Smooth muscle cell (in vitro differentiated cells): Measurements from ENCODE around the gene CTIF. TPM values are rescaled to one million over a fixed set of nuclear protein-coding genes. Genes with fewer than 3 reads are reported as not detected.
A peak's percentile ranks its signal among the peaks of the same experiment; 100 is the strongest.

Experiments
- DNase-seq: peaks from one replicate; lab custom pipeline; 2025; ENCODE audit not compliant: unreplicated experiment; lab: John Stamatoyannopoulos, UW
- H2AFZ ChIP-seq: fragments of 200-600 bp; sonication (generic); 2 replicates; pipeline ENCODE4 v1.6.0; 2016; ENCODE audit warnings: antibody characterized with exemption, low read depth, mild to moderate bottlenecking
- H3F3A ChIP-seq: fragments of 200-600 bp; sonication (generic); 2 replicates; pipeline ENCODE4 v1.6.0; 2017; ENCODE audit warnings: antibody characterized with exemption, low read depth
- H3K27ac ChIP-seq: fragments of 200-600 bp; sonication (generic); 2 replicates; pipeline ENCODE4 v1.5.1; 2016; ENCODE audit warnings: low read depth, mild to moderate bottlenecking
- H3K27me3 ChIP-seq: fragments of 200-600 bp; sonication (generic); 2 replicates; pipeline ENCODE4 v1.6.1; 2016; ENCODE audit warnings: low read depth, mild to moderate bottlenecking
- H3K36me3 ChIP-seq: fragments of 200-600 bp; sonication (generic); 2 replicates; pipeline ENCODE4 v1.5.1; 2016; ENCODE audit warnings: low read depth
- H3K4me1 ChIP-seq: fragments of 200-600 bp; sonication (generic); 2 replicates; pipeline ENCODE4 v1.5.1; 2016; ENCODE audit warnings: low read depth
- H3K4me2 ChIP-seq: fragments of 200-600 bp; sonication (generic); 2 replicates; pipeline ENCODE4 v1.6.0; 2016; ENCODE audit warnings: mild to moderate bottlenecking
- H3K4me3 ChIP-seq: fragments of 200-600 bp; sonication (generic); 2 replicates; pipeline ENCODE4 v1.5.1; 2016; ENCODE audit warnings: mild to moderate bottlenecking
- H3K79me2 ChIP-seq: fragments of 200-600 bp; sonication (generic); 2 replicates; pipeline ENCODE4 v1.6.0; 2016; ENCODE audit warnings: low read depth, mild to moderate bottlenecking
- H3K9ac ChIP-seq: fragments of 200-600 bp; sonication (generic); 2 replicates; pipeline ENCODE4 v1.6.0; 2016; ENCODE audit warnings: low read depth
- H3K9me3 ChIP-seq: fragments of 200-600 bp; sonication (generic); replicated peaks from 2 replicates; pipeline ENCODE4 v1.5.1; 2016; ENCODE audit warnings: low read depth
- H4K20me1 ChIP-seq: fragments of 200-600 bp; sonication (generic); 2 replicates; pipeline ENCODE4 v1.6.0; 2016; ENCODE audit warnings: low read depth
- CTCF ChIP-seq: fragments of 200-600 bp; sonication (generic); IDR thresholded peaks from 2 replicates; pipeline ENCODE4 v1.5.1; 2017; ENCODE audit warnings: borderline replicate concordance, mild to moderate bottlenecking, antibody characterized with exemption; ENCODE audit not compliant: insufficient read depth, poor library complexity, severe bottlenecking
- WGBS: methylation state at CpG from one replicate; pipeline ENCODE4 v1.1.7; 2016; ENCODE audit warnings: low lambda C conversion rate; 5-methylcytosine and 5-hydroxymethylcytosine counted together
- polyA plus RNA-seq: library from polyadenylated mRNA; unstranded; fragments of >200 nt; fragmentation: Nextera tagmentation; extraction: Ambion mirVana; gene quantifications from 2 replicates; pipeline ENCODE4 v1.2.1, GENCODE V29; 2016
- total RNA-seq: library from RNA; depleted of rRNA; stranded (reverse); fragments of >200 nt; gene quantifications from 2 replicates; pipeline ENCODE4 v1.2.3, GENCODE V29; 2014

Gene CTIF
- total and polyA plus RNA-seq, 2 experiments from 2014 or later, result 22.2 to 25.3 TPM

GRCh38 chr18:48723837-48724236 lies 185.0 kb downstream of the CTIF start:
- no peak overlapping the region for H2AFZ ChIP-seq
- no peaks in the 10 kb centered on the region for H3K36me3 ChIP-seq
- H3K79me2 ChIP-seq, result no peaks in the 10 kb centered on the region
- no peak for TF ChIP-seq CTCF
- 100% methylated on average over 2 of the region's 2 CpGs for WGBS
- DNase-seq, result no peak
- H4K20me1 ChIP-seq, result no peaks in the 10 kb centered on the region
- no peak overlapping the region for H3K4me3 ChIP-seq
- no peaks in the 10 kb centered on the region for H3K9me3 ChIP-seq
- no peaks in the 10 kb centered on the region for H3K27me3 ChIP-seq
- H3K27ac ChIP-seq, result no peak overlapping the region
- H3K4me2 ChIP-seq, result no peak overlapping the region
- peaks cover 18% of the 10 kb centered on the region for H3F3A ChIP-seq
- H3K4me1 ChIP-seq, result peaks cover 11% of the 10 kb centered on the region
- H3K9ac ChIP-seq, result no peak overlapping the region

GRCh38 chr18:48724442-48724841 lies 185.6 kb downstream of the CTIF start:
- TF ChIP-seq CTCF, result no peak
- no peak overlapping the region for H3K4me2 ChIP-seq
- peak overlapping the region; percentile 94 for H3K27ac ChIP-seq
- no peak overlapping the region for H3K9ac ChIP-seq
- no peak overlapping the region for H3K4me3 ChIP-seq
- DNase-seq, result no peak
- H3K9me3 ChIP-seq, result no peaks in the 10 kb centered on the region
- WGBS, result 84% methylated on average over 4 of the region's 4 CpGs
- H2AFZ ChIP-seq, result no peak overlapping the region
- no peaks in the 10 kb centered on the region for H3K79me2 ChIP-seq
- H3K4me1 ChIP-seq, result peaks cover 15% of the 10 kb centered on the region
- H4K20me1 ChIP-seq, result no peaks in the 10 kb centered on the region
- peaks cover 20% of the 10 kb centered on the region for H3F3A ChIP-seq
- H3K27me3 ChIP-seq, result no peaks in the 10 kb centered on the region
- no peaks in the 10 kb centered on the region for H3K36me3 ChIP-seq

GRCh38 chr18:48724939-48725338 lies 186.1 kb downstream of the CTIF start:
- Histone ChIP-seq H3K9me3 (no peaks in the 10 kb centered on the region), H2AFZ (no peak overlapping the region), H3F3A (peaks cover 20% of the 10 kb centered on the region), H3K79me2 (no peaks in the 10 kb centered on the region), H3K27ac (peak overlapping the region; percentile 94), H3K27me3 (no peaks in the 10 kb centered on the region), H3K4me1 (peaks cover 10% of the 10 kb centered on the region), H3K36me3 (no peaks in the 10 kb centered on the region), H3K4me2 (no peak overlapping the region), H3K9ac (no peak overlapping the region), H3K4me3 (no peak overlapping the region), H4K20me1 (no peaks in the 10 kb centered on the region)
- WGBS, result 72% methylated on average over 5 of the region's 5 CpGs
- no peak for TF ChIP-seq CTCF
- no peak for DNase-seq

- Histone ChIP-seq H4K20me1 (no peaks in the 10 kb centered on the region), H3K4me1 (peaks cover 6% of the 10 kb centered on the region), H3K9me3 (no peaks in the 10 kb centered on the region), H3K27ac (peak overlapping the region; percentile 94), H2AFZ (no peak overlapping the region), H3K4me3 (no peak overlapping the region), H3K79me2 (no peaks in the 10 kb centered on the region), H3K36me3 (no peaks in the 10 kb centered on the region), H3K27me3 (no peaks in the 10 kb centered on the region), H3K4me2 (no peak overlapping the region), H3K9ac (no peak overlapping the region), H3F3A (peaks cover 20% of the 10 kb centered on the region)
- no peak for DNase-seq
- 74% methylated on average over 3 of the region's 3 CpGs for WGBS
- no peak for TF ChIP-seq CTCF
Observed at GRCh38 chr18:48725562-48725961, 186.7 kb downstream of the CTIF start.
